AG08396 (cell line): ENCODE data around the gene FMNL3.
A peak's percentile ranks its signal among the peaks of the same experiment; 100 is the strongest.

ENCODE experiments used
- DNase-seq: peaks from one replicate; pipeline ENCODE4 v3.0.0; 2012; ENCODE audit warnings: low spot score, mixed read lengths

Gene FMNL3

GRCh38 chr12:49674318-49674981, 32.8 kb downstream of the FMNL3 start:
- DNase-seq: peak; percentile 17

DNA sequence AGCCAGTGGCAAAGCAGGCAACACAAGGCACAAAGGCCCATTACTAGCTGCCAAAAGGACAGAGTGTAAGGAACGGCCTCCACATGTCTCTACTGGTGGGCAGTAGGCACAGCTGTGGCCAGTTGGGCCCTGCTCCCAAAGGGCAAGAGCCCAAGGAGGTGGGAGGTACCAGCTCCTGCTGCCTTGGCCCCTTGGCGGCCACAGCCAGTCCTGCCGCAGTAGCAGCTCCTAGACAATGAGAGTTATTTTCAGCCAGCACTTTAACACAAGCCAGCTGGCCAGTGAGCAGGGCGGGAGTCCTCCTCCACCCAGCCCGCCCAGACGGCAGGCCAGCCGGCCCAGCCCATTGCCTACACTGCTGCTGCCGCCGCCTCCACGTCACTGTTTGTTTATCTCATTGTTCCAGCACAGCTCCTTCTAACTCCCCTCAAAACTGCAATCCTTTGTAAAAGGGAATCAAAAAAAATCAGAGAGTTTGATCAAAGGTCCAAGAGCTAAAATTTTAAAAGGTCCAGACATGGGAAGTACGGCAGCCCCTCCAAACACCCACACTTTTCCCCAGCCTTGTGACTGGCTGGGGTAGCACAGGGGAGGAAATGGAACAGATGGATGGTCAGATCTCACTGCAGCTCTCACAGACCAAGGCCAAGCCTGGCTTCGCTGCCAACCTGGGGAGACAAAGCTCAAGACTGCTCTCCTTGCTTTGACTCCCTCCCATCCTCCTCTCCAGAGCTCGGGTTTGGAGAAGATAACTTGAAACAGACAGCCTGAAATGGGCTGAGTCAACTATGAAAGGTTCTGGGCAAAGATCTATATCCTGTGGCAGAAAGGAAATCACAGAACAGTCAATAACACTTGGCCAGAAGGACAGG, 33.5 kb downstream of the FMNL3 start:
- DNase-seq: peak; percentile 93

DNA sequence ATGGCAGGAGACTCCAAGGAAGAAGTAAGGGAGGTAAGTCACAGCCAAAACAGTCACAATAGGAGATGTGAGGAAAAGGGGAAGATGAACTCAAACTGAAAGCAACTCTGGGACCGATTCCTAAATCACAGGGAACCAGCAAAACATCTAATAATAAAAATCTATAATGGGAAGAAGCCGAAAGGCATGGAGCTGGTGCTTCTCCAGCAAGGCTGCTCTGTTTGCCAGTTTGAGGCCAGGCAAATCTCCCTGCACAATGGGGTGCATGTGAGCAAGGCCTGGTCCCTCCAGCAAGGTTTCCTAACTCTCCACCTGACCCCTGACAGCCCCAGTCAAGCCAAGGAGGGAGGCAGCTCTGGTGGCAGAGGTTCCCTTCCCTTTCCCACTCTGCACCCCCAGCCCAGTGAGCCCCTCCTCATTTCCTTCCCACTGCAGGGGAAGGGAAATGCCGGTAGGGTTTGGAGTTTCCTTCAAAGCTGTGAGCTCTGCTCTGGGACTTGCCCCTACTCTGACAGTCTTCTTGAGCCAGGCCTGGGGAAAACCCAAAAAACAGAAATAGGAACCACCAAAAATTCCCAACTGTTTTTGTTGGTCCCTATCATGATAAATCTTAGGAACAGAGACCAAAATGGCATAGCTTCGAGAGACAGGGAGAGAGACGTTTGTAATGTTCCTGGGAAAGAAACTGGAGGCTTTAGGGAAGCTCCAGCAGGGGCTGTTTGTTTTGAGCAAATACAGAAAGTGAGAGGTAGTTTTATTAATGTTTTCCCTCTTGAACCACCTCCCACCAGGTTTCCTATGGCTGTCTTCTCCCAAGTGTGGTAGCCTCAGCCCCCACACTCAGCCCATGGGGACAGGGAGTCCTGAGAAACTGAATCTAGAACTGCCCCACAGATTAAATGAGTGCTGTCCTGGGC, 34.6 kb downstream of the FMNL3 start:
- no peak for DNase-seq

GRCh38 chr12:49671031-49671765, 36.0 kb downstream of the FMNL3 start:
- DNase-seq: no peak

DNA sequence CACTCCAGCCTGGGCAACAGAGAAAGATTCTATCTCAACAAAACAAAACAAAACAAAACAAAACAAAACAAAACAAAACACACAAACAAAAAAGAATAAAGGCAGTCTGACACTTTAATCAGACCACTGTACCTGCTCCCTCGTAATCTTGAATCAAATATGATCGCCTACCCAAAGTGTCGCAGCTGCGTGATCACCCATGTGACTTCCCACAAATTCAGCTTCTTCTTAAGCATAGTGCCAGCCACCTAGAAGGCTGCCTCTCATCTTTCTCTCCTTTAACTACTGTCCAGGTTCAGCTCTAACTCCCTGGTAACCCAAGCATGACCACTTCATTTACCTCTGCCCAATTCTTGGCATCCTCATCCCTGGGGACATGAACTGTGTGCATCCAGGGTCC, 37.4 kb downstream of the FMNL3 start:
- DNase-seq: no peak

GRCh38 chr12:49667325-49668090, 39.7 kb downstream of the FMNL3 start:
- DNase-seq: peak; percentile 40

GRCh38 chr12:49666176-49666575, 41.0 kb downstream of the FMNL3 start:
- no peak for DNase-seq

DNA sequence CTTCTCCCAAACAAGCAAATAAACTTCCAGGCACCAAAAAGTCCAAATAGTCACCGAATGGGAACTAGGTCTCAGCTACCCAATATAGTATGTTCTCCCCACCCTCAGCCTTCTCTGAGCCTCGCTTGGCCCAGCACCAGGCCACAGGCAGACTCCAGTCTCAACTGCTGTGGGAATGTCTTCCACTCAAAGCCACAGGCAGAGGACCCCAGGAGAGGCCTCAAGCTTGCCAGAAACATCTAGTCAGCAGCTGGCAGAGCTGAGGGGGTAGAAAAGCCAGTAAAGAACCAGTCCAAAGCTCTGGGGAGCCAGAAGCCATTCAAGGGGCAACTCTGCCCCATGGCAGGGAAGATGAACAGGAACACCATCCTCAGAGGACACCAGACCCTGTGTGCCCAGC, 41.8 kb downstream of the FMNL3 start:
- DNase-seq: no peak

GRCh38 chr12:49664591-49665239, 42.5 kb downstream of the FMNL3 start:
- no peak for DNase-seq

GRCh38 chr12:49664167-49664566, 43.0 kb downstream of the FMNL3 start:
- DNase-seq: no peak

GRCh38 chr12:49662998-49663843, 44.0 kb downstream of the FMNL3 start:
- peak; percentile 84 for DNase-seq

GRCh38 chr12:49661746-49662145, 45.5 kb downstream of the FMNL3 start:
- DNase-seq: no peak

DNA sequence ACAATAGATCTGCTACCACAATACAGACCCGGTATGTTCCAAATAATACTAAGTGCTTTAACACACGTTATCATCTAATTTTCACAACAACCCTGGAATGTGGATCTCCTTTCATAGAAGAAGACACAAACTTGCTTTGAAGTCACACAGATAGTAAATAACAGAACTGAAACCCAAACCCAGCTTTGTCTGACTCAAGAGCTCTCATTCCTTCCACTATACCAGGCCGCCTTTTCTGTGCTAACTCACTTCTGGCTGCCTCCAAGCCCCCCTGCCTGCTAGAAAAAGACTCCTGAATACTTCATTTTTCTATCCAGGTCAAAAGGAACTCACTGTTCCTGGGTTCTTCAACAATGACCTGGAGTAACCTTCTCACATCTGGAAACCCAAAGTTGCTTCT, 46.0 kb downstream of the FMNL3 start:
- DNase-seq: no peak

GRCh38 chr12:49659753-49660152, 47.5 kb downstream of the FMNL3 start:
- DNase-seq: no peak

- DNase-seq: no peak
Measured at GRCh38 chr12:49658276-49658675, 48.9 kb downstream of the FMNL3 start.

DNA sequence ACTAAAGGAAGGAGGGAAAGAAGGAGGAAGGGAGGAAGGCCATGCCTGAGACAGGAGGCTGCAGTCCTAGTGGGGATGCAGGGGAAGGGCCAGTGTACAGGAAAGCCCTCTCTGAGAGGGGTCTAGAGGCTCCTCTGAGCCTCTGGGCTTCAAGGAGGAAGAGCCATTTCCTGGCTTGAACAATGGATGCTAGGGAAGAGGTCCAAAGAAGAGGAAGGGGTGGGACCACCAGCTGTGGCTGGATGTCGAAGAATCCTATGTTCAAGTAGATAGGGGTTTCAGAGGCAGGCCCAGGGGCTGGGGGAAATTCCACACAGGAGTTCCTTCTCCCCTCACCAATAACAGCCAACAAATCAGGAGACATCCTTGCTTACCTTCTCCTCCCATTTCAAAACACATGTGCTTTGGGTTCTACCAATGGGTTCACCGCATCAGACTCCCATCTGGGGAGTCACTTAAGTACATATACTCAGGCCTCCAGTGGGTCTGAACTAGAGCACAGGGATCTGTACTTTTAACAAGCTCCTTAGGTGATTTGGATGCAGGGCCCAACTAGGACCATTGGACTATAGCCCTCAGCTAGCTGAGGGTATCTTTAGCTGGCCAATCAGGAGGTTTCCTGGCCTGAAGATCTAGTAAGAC, 51.5 kb downstream of the FMNL3 start:
- DNase-seq: no peak

DNA sequence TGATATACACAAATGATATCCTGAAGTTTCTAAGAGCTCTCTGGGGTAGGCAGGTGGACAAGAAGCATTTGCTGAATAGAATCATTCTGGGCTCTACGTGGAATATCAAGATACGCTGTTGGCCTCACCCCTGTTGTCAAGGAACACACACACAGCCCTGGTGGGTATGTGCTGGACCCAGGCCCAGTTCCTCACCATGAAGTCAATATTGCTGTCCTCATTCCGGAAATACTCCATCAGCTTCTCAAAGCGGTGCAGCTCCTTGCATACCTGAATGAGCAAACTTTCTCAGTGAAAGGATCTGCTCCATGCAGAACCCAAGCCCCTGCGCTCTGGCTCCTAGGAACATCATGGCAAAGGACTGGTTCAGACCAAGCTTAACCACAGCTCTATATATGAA, 52.5 kb downstream of the FMNL3 start:
- no peak for DNase-seq

DNA sequence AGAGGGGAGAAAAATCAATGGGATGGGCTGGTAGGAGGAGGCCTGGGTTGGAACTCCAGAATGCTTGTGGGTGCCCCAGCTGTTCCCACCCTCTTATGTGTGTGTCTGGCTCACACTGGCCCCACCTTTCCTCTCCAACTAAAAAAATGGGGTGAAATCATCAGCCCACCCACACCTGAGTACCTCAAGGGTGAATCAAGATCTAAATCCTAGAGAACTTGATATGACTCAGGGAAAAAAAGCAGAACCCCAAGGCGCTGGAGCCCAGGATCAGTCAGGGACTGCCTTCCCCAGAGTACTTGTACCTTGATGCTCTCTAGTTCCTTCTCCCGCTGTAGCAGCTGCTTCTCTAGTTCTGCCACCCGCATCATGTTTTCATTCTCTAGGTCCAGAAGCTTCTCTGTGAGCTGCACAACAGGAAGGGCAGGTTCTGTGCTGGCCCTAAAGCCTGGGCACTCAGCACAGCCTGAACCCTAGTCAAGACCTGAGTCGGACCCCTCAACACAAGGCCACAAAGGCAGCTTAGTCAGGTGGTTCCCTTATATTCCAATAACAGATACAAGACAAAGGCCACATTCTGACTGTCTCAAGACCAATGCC, 54.2 kb downstream of the FMNL3 start:
- DNase-seq: no peak

- no peak for DNase-seq
Measured at GRCh38 chr12:49651855-49652254, 55.4 kb downstream of the FMNL3 start.
